Measurements from ENCODE around the gene EFS. TPM values are rescaled to one million over a fixed set of nuclear protein-coding genes. Genes with fewer than 3 reads are reported as not detected.

EFS gene
- total and polyA plus RNA-seq, 10 of the 15 experiments (the other 5 are each of a cell fraction or from before 2014, with no cell fraction given) = 0.08 TPM; not detected in 9

- H3K36me3 ChIP-seq (ENCODE audit: control insufficient read depth in 2 of 2, insufficient read depth in 2 of 2, low read length in 1 of 2) = no peaks in the 10 kb centered on the region
- no peaks in the 10 kb centered on the region for H3K79me2 ChIP-seq (ENCODE audit: control insufficient read depth, insufficient read depth, low read length)
- ATAC-seq (no peak), DNase-seq (ENCODE audit: low read depth, low spot score) (no peak), FAIRE-seq (no peak)
- SMC1A ChIA-PET (ENCODE audit: uncharacterized antibody, unreplicated experiment) = no interaction called here
- no TSS peak for BruUV-seq (replicated peaks)
- RAD21 ChIA-PET (ENCODE audit: unreplicated experiment) = no interaction called here
- in situ Hi-C loops (cut with MboI) = no loop called here
- no peaks in the 10 kb centered on the region; a peak in 2 of 4 replicates for H3K27me3 ChIP-seq (replicated peaks in 1 of 2; ENCODE audit: control insufficient read depth in 2 of 2, insufficient read depth in 2 of 2, low read length in 1 of 2)
- no peak for TF ChIP-seq RELA (IDR thresholded peaks at IDR 0.05; ENCODE audit: borderline replicate concordance, partially characterized antibody)
- TF ChIP-seq HCFC1 (IDR thresholded peaks at IDR 0.05; ENCODE audit: low read length) = no peak
- TF ChIP-seq SMAD1 (IDR thresholded peaks at IDR 0.05; ENCODE audit: low read depth, partially characterized antibody) = no peak
- TF ChIP-seq NKRF (conservative IDR thresholded peaks at IDR 0.05) = no peak
- no peak for TF ChIP-seq POLR2A (IDR thresholded peaks at IDR 0.05; ENCODE audit: low read depth, low read length)
- TF ChIP-seq PML (IDR thresholded peaks at IDR 0.05; ENCODE audit: low read length) = no peak
- TF ChIP-seq ATF2 (IDR thresholded peaks at IDR 0.05; ENCODE audit: low read length) = no peak
- TF ChIP-seq SP1 (IDR thresholded peaks at IDR 0.05; ENCODE audit: low read depth, low read length) = no peak
- TF ChIP-seq SUPT20H (IDR thresholded peaks at IDR 0.05; ENCODE audit: borderline replicate concordance, control insufficient read depth, low read depth, low read length) = no peak
- TF ChIP-seq JUND (IDR thresholded peaks at IDR 0.05; ENCODE audit: low read depth, low read length) = no peak
- TF ChIP-seq IRF3 (IDR thresholded peaks at IDR 0.05) = no peak
- TF ChIP-seq ELK1 (IDR thresholded peaks at IDR 0.05; ENCODE audit: low read depth, low read length) = no peak
- no peak for TF ChIP-seq MAX (IDR thresholded peaks at IDR 0.05; ENCODE audit: low read depth, low read length)
- no peaks in the 10 kb centered on the region for H3K4me1 ChIP-seq (ENCODE audit: control insufficient read depth, insufficient read depth, low read length)
- H3K4me2 ChIP-seq (ENCODE audit: control insufficient read depth, insufficient read depth) = no peak overlapping the region
- H3K9me3 ChIP-seq (replicated peaks; ENCODE audit: control insufficient read depth, insufficient read depth, low read length) = no peaks in the 10 kb centered on the region
- intact Hi-C loops (cut with micrococcal nuclease; ENCODE audit: unreplicated experiment) = no loop called here
- H3K4me3 ChIP-seq = no peak overlapping the region
- 35% methylated on average over 2 of the region's 2 CpGs for WGBS (ENCODE audit: insufficient coverage, insufficient replicate concordance, low lambda C conversion rate, missing lambda C conversion rate)
- POLR2A ChIA-PET = no interaction called here
- no peak overlapping the region for H3K9ac ChIP-seq (ENCODE audit: control insufficient read depth, insufficient read depth, low read length)
- H4K20me1 ChIP-seq (ENCODE audit: control insufficient read depth, insufficient read depth) = no peaks in the 10 kb centered on the region
- CTCF ChIA-PET = interaction anchor here (0.6 kb wide), 1 partner anchor 425 kb away, joined by 4 read pairs; no protein-coding TSS in a partner anchor
- H2AFZ ChIP-seq (ENCODE audit: control insufficient read depth, low read depth, low read length) = no peak overlapping the region
- no peak overlapping the region for H3K27ac ChIP-seq (ENCODE audit: control insufficient read depth, insufficient read depth)
These were observed 20.3 kb upstream of the EFS start for GRCh38 chr14:23385244-23385641.
